IMR-90 (cell line): ENCODE results near the gene DPF3. TPM values are rescaled to one million over a fixed set of nuclear protein-coding genes. Genes with fewer than 3 reads are reported as not detected.

Experiments used
- BHLHE40 ChIP-seq: fragments of 150-350 bp; IDR thresholded peaks from 2 replicates; pipeline ENCODE4 v1.6.1; 2016; ENCODE audit warnings: mild to moderate bottlenecking, low read depth, low read length
- FOS ChIP-seq: fragments of 150-350 bp; IDR thresholded peaks from 2 replicates; pipeline ENCODE4 v1.6.1; 2016; ENCODE audit warnings: low read depth, low read length
- MAFK ChIP-seq: IDR thresholded peaks from 2 replicates; pipeline ENCODE4 v1.6.1; 2012; ENCODE audit warnings: low read depth, low read length, improper control_type of control experiment
- RAD21 ChIP-seq: IDR thresholded peaks from 2 replicates; pipeline ENCODE4 v1.6.1; 2012; ENCODE audit warnings: low read length, improper control_type of control experiment
- RFX5 ChIP-seq: IDR thresholded peaks from 2 replicates; pipeline ENCODE4 v1.8.0; 2012; ENCODE audit warnings: low read depth, mild to moderate bottlenecking, low read length, moderate library complexity
- SMC3 ChIP-seq: fragments of 150-350 bp; IDR thresholded peaks from 2 replicates; pipeline ENCODE4 v1.6.1; 2016; ENCODE audit warnings: low read depth, mild to moderate bottlenecking, antibody characterized with exemption, low read length, moderate library complexity
- polyA plus RNA-seq, 3 experiments: library from polyadenylated mRNA; depleted of rRNA; stranded (reverse); fragments of >200 nt; gene quantifications; 2 replicates each; pipeline ENCODE4 v1.2.3, GENCODE V29; 2012; ENCODE audit warnings: low replicate concordance in 1 of 3
- total RNA-seq: library from RNA; depleted of rRNA; stranded (reverse); fragments of >200 nt; gene quantifications from 2 replicates; pipeline ENCODE4 v1.2.3, GENCODE V29; 2012
- TF ChIP-seq, protein P1 (sequence below): conservative IDR thresholded peaks from 2 replicates; pipeline ENCODE4 v1.5.1; 2012; ENCODE audit warnings: mild to moderate bottlenecking, low read depth, low read length, improper control_type of control experiment

The DPF3 gene
- total and polyA plus RNA-seq, 2 of the 4 experiments (the other 2 are of a cell fraction): 30.5 to 32.8 TPM

DNA sequence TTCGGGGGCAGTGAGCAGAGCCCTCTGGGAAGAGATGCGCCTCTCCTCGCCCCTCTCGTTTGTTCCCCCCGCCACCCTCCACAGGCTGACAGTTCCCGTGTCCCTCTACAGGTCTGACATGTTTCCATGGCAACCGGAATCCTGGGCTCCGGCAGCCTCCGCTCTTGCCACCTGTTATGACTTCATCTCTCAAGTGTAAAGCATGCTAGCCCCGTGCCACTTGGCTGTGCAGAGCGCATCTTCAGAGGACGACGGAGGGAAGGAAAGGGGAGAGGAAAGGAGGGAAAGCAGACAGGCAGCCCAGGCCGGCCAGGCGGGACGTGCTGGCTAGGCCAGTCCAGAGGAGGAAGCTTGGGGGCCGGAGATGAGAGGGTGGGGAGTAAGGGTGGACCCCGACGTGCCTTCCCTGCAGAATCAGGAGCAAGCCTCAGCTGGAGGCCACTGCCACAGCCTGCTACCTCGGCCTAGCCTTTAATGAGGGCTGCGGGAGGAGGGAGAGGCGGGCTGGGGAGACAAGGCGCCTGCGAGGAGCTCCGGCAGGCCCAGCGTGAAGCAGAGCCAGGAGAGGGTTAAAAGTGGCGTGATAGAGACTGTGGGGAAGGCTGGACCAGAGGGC lies 214.3 kb downstream of the DPF3 start (continued):
- TF ChIP-seq, protein P1, sequence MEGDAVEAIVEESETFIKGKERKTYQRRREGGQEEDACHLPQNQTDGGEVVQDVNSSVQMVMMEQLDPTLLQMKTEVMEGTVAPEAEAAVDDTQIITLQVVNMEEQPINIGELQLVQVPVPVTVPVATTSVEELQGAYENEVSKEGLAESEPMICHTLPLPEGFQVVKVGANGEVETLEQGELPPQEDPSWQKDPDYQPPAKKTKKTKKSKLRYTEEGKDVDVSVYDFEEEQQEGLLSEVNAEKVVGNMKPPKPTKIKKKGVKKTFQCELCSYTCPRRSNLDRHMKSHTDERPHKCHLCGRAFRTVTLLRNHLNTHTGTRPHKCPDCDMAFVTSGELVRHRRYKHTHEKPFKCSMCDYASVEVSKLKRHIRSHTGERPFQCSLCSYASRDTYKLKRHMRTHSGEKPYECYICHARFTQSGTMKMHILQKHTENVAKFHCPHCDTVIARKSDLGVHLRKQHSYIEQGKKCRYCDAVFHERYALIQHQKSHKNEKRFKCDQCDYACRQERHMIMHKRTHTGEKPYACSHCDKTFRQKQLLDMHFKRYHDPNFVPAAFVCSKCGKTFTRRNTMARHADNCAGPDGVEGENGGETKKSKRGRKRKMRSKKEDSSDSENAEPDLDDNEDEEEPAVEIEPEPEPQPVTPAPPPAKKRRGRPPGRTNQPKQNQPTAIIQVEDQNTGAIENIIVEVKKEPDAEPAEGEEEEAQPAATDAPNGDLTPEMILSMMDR: no peak
- no peak for TF ChIP-seq MAFK
- TF ChIP-seq RAD21: no peak
- TF ChIP-seq BHLHE40: no peak
- no peak for TF ChIP-seq SMC3
- no peak for TF ChIP-seq RFX5
- no peak for TF ChIP-seq FOS
